T-helper 2 cell treated with Interferon-gamma antibody and Interleukin-4, amounts not matched to agents 5 μg/mL and 100 μg/mL, for 36 hours (primary cell): ENCODE results near the gene TUFM.
"Not testable (repeated sequence)": the region's sequence is repeated elsewhere in the genome, so short reads cannot be mapped to it uniquely, and the experiment has no call there.

Experiments
- DNase-seq: peaks from one replicate; pipeline ENCODE4 v3.0.0; 2021; ENCODE audit warnings: low spot score
- H3K27ac Mint-ChIP-seq: one replicate; pipeline ENCODE4 v1.8.0; 2021; ENCODE audit warnings: mild to moderate bottlenecking, mixed read lengths
- H3K27me3 Mint-ChIP-seq: one replicate; pipeline ENCODE4 v1.8.0; 2021; ENCODE audit warnings: low read depth, mixed read lengths
- H3K36me3 Mint-ChIP-seq: one replicate; pipeline ENCODE4 v1.8.0; 2021; ENCODE audit warnings: low read depth, mixed read lengths
- H3K4me1 Mint-ChIP-seq: one replicate; pipeline ENCODE4 v1.8.0; 2021; ENCODE audit warnings: low read depth, mixed read lengths
- H3K4me3 Mint-ChIP-seq: one replicate; pipeline ENCODE4 v1.8.0; 2022; ENCODE audit warnings: mild to moderate bottlenecking, moderate library complexity, mixed read lengths
- H3K9me3 Mint-ChIP-seq: one replicate; pipeline ENCODE4 v1.8.0; 2021; ENCODE audit warnings: mixed read lengths

Gene TUFM

GRCh38 chr16:28822520-28823290, 23.4 kb downstream of the TUFM start, which contains the start of gene ATXN2L:
ATXN2L (plus strand) TSS chr16:28822999; CDS start chr16:28823260, 261 bp downstream.
- no peaks in the 10 kb centered on the region for H3K27me3 Mint-ChIP-seq
- peaks cover 33% of the 10 kb centered on the region for H3K4me1 Mint-ChIP-seq
- DNase-seq = peak; percentile 96
- H3K4me3 Mint-ChIP-seq = peak within 1 kb of the TSS; percentile 100
- H3K27ac Mint-ChIP-seq = peak within 1 kb of the TSS; percentile 99
- no peaks in the 10 kb centered on the region for H3K9me3 Mint-ChIP-seq
- H3K36me3 Mint-ChIP-seq = peaks cover 48% of the 10 kb centered on the region

DNA sequence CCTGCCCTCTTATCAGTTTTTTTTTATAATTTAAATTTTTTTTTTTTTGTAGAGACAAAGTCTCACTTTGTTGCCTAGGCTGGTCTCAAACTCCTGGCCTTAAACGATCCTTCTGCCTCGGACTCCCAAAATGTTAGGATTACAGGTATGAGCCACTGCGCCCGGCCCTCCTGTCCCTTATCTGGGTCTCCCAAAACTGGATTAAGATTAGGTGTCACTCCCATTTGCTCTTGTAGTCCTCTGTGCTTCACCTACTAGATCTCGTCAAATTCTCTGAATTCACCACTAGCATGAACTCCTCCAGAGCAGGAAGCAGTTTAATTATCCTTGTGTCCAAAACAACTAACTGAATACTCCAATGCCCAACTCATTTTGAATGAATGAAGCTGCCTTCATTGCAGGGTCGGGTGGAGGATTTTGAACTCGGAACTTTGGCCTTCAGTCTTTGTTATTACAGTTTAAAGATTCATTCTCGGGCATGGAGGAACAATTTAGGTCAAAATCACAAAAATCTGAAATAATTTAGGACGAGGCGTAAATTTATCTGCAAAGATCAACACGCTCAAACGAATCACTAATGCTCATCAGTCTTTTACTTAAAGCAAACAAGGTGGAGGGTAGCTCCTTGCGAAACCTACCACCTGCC, 24.2 kb downstream of the TUFM start:
- Mint-ChIP-seq H3K27ac (peak overlapping the region; percentile 86), H3K36me3 (peaks cover 40% of the 10 kb centered on the region), H3K9me3 (no peaks in the 10 kb centered on the region), H3K4me1 (peaks cover 31% of the 10 kb centered on the region), H3K4me3 (peak overlapping the region; percentile 94), H3K27me3 (no peaks in the 10 kb centered on the region)
- no peak for DNase-seq

GRCh38 chr16:28820546-28820945, 25.6 kb downstream of the TUFM start:
- Mint-ChIP-seq H3K4me3 (peak overlapping the region; percentile 43), H3K4me1 (peaks cover 23% of the 10 kb centered on the region), H3K36me3 (peaks cover 30% of the 10 kb centered on the region), H3K27ac (peak overlapping the region; percentile 60)
- not testable (repeated sequence) for H3K9me3 Mint-ChIP-seq, H3K27me3 Mint-ChIP-seq, DNase-seq

- peaks cover 25% of the 10 kb centered on the region for H3K36me3 Mint-ChIP-seq
- H3K4me3 Mint-ChIP-seq = no peak overlapping the region
- peaks cover 19% of the 10 kb centered on the region for H3K4me1 Mint-ChIP-seq
- no peaks in the 10 kb centered on the region for H3K27me3 Mint-ChIP-seq
- DNase-seq = no peak
- H3K9me3 Mint-ChIP-seq = no peaks in the 10 kb centered on the region
- peak overlapping the region; percentile 60 for H3K27ac Mint-ChIP-seq
Observed at GRCh38 chr16:28820016-28820415, 26.1 kb downstream of the TUFM start.

DNA sequence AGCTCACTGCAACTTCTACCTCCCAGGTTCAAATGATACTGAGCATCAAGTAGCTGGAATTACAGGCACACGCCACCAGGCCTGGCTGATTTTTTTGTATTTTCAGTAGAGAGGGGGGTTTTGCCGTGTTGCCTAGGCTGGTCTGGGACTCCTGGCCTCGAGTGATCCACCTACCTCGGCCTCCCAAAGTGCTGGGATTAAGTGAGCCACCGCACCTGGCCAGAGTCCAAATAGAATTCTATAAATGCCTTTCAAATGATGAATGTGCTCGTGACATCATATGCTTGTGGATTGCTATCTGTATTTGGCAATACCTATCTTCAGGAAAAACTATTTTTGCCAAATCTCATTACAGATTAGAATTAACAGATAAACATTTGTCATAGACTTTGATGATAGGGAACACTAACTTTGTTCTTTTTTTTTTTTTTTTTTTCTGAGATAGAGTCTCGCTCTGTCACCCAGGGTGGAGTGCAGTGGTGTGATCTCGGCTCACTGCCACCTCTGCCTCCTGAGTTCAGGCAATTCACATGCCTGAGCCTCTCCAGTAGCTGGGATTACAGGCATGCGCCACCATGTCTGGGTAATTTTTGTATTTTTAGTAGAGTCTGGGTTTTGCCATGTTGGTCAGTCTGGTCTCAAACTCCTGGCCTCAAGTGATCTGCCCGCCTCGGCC, 38.6 kb downstream of the TUFM start:
- H3K36me3 Mint-ChIP-seq, H3K4me3 Mint-ChIP-seq, DNase-seq, H3K9me3 Mint-ChIP-seq, H3K27me3 Mint-ChIP-seq, H3K4me1 Mint-ChIP-seq, H3K27ac Mint-ChIP-seq: not testable (repeated sequence)

DNA sequence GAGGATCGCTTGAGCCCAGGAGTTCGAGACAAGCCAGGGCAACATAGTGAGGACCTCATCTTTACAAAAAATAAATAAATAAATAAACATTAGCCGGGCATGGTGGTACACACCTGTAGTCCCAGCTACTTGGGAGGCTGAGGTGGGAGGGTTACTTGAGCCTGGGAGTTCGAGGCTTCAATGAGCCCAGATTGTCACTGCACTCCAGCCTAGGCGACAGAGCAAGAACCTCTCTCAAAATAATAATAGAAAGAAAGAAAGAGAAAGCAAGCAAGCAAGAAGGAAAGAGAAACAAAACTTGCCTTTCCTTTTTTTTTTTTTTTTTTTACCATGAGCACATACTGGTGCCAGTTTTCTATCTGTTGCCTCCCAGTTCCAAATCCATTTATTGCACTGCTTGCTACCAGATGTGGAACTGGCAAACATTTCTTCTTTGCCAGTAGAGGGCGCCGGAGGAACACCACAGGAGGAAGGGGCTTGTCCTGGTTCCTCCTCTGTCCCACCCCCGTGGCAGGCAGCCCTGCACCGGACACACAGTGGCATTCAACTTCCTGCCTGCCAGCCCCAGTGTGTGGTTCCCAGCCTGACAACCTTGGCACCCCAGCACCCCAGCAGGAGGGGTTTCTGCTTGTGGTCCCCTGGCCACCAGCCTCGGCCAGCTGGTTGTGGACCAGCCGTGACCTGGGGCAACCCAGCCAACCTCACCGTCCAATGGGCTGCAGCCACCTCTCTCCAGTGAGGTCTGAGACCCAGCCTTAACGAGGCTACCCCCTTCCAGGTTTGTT, 43.7 kb downstream of the TUFM start:
- Mint-ChIP-seq H3K27ac (peak overlapping the region; percentile 79), H3K4me3 (peak overlapping the region; percentile 67)
- H3K4me1 Mint-ChIP-seq, DNase-seq, H3K36me3 Mint-ChIP-seq, H3K27me3 Mint-ChIP-seq, H3K9me3 Mint-ChIP-seq: not testable (repeated sequence)
